HG03520 (cell line): ENCODE measurements around the gene TRANK1.
"Not testable (repeated sequence)": the region's sequence is repeated elsewhere in the genome, so short reads cannot be mapped to it uniquely, and the experiment has no call there.

ENCODE experiments used
- ATAC-seq: cut with Tn5 transposase; IDR thresholded peaks from one replicate; pipeline ENCODE4 v1.9.1; 2021; ENCODE audit warnings: mild to moderate bottlenecking, moderate library complexity; ENCODE audit not compliant: unreplicated experiment

Gene TRANK1

GRCh38 chr3:36923523-36923943, 21.3 kb downstream of the TRANK1 start:
- no peak for ATAC-seq

- ATAC-seq = no peak
Measured at GRCh38 chr3:36920884-36921567, 23.8 kb downstream of the TRANK1 start.

- ATAC-seq = no peak
Measured at GRCh38 chr3:36919439-36920160, 25.3 kb downstream of the TRANK1 start.

- peak; percentile 90 for ATAC-seq
Measured at GRCh38 chr3:36918050-36918449, 26.8 kb downstream of the TRANK1 start.

- peak; percentile 94 for ATAC-seq
Measured at GRCh38 chr3:36911990-36912804, 32.7 kb downstream of the TRANK1 start.

- ATAC-seq = no peak
Measured at GRCh38 chr3:36909666-36910065, 35.2 kb downstream of the TRANK1 start.

- ATAC-seq = no peak
Measured at GRCh38 chr3:36909181-36909580, 35.7 kb downstream of the TRANK1 start.

- ATAC-seq = no peak
Measured at GRCh38 chr3:36908647-36909180, 36.1 kb downstream of the TRANK1 start.

- no peak for ATAC-seq
Measured at GRCh38 chr3:36907911-36908646, 36.8 kb downstream of the TRANK1 start.

GRCh38 chr3:36906504-36907149, 38.2 kb downstream of the TRANK1 start:
- no peak for ATAC-seq

- no peak for ATAC-seq
Measured at GRCh38 chr3:36905545-36905944, 39.3 kb downstream of the TRANK1 start.

GRCh38 chr3:36904641-36905040, 40.2 kb downstream of the TRANK1 start:
- ATAC-seq = no peak

- not testable (repeated sequence) for ATAC-seq
Measured at GRCh38 chr3:36904065-36904464, 40.8 kb downstream of the TRANK1 start.

GRCh38 chr3:36903119-36903882, 41.6 kb downstream of the TRANK1 start:
- ATAC-seq = no peak

GRCh38 chr3:36901588-36901987, 43.3 kb downstream of the TRANK1 start:
- ATAC-seq = no peak

- no peak for ATAC-seq
Measured at GRCh38 chr3:36900474-36901443, 44.1 kb downstream of the TRANK1 start.

- ATAC-seq = no peak
Measured at GRCh38 chr3:36895496-36896409, 49.1 kb downstream of the TRANK1 start.
